Measurements from ENCODE around the gene FN3K. TPM values are rescaled to one million over a fixed set of nuclear protein-coding genes. Genes with fewer than 3 reads are reported as not detected.

Gene FN3K
- total and polyA plus RNA-seq, 2 of the 13 experiments (the other 11 are each of a cell fraction or from before 2014, with no cell fraction given): 3.5 to 12.2 TPM

DNA sequence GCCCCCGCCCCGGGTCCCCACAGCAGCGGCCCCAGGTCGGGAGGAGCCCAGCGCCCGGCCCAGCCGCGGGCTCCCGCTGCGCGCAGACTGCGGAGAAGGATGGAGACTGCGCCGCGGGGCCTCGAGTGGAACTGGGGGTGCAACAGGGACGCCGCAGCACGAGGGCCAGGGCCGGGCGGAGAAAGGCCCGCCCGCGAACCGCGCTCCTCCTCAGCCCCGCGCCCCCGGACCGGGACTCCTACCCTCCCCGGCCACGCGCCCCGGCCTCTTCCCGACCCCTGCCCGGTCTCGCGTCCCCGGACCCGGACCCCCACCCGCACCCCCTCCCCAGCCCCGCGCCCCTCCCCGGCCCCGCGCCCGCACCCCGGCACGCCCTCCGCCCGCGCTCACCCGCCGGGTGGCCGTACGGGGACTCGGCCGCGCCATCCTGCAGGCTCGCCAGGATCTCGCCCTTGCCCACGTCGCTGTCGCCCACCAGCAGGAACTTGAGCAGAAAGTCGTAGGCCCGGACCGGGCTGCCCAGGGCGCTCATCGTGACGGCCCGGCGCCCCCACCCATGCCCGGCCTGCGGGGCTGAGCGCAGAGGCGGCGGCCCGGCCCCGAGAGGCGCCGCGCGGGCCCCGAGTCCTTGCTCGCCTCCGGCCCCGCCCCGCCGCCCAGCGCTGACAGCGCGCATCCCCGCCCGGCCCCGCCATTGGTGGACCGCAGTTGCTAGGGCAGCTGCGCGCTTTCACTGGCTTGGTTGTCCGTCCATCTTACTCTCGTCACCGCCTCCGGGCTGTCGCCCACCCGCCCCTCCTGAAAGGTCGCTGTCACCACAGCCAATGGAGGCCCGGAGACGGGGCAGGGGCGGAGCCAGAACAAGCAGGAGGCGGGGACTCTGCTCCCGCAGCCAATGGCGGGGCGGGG is 37.1 kb upstream of the FN3K start, which contains the start of gene RAB40B (continued):
- TF ChIP-seq, protein P1, sequence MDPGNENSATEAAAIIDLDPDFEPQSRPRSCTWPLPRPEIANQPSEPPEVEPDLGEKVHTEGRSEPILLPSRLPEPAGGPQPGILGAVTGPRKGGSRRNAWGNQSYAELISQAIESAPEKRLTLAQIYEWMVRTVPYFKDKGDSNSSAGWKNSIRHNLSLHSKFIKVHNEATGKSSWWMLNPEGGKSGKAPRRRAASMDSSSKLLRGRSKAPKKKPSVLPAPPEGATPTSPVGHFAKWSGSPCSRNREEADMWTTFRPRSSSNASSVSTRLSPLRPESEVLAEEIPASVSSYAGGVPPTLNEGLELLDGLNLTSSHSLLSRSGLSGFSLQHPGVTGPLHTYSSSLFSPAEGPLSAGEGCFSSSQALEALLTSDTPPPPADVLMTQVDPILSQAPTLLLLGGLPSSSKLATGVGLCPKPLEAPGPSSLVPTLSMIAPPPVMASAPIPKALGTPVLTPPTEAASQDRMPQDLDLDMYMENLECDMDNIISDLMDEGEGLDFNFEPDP (CRISPR knock-in tag; conservative IDR thresholded peaks at IDR 0.05): no peak
- TF ChIP-seq, protein P2, sequence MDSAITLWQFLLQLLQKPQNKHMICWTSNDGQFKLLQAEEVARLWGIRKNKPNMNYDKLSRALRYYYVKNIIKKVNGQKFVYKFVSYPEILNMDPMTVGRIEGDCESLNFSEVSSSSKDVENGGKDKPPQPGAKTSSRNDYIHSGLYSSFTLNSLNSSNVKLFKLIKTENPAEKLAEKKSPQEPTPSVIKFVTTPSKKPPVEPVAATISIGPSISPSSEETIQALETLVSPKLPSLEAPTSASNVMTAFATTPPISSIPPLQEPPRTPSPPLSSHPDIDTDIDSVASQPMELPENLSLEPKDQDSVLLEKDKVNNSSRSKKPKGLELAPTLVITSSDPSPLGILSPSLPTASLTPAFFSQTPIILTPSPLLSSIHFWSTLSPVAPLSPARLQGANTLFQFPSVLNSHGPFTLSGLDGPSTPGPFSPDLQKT (CRISPR knock-in tag; IDR thresholded peaks at IDR 0.05; ENCODE audit: borderline replicate concordance): no peak
- TF ChIP-seq ZNF496 (CRISPR knock-in tag; IDR thresholded peaks at IDR 0.05; ENCODE audit: insufficient replicate concordance) (no peak), ZNF550 (CRISPR knock-in tag; IDR thresholded peaks at IDR 0.05; ENCODE audit: borderline replicate concordance) (no peak), ZNF230 (CRISPR knock-in tag; IDR thresholded peaks at IDR 0.05) (no peak), MEIS1 (CRISPR knock-in tag; IDR thresholded peaks at IDR 0.05; ENCODE audit: borderline replicate concordance) (no peak), YY1 (IDR thresholded peaks at IDR 0.05; ENCODE audit: insufficient read depth, insufficient replicate concordance, low read depth, low read length) (no peak), NR2C2 (CRISPR knock-in tag; IDR thresholded peaks at IDR 0.05; ENCODE audit: borderline replicate concordance) (peak; percentile 49), ZNF790 (CRISPR knock-in tag; IDR thresholded peaks at IDR 0.05; ENCODE audit: borderline replicate concordance) (no peak), HNRNPLL (IDR thresholded peaks at IDR 0.05; ENCODE audit: low read depth, low read length, poor library complexity, severe bottlenecking) (peak; percentile 94), ZNF510 (CRISPR knock-in tag; IDR thresholded peaks at IDR 0.05; ENCODE audit: low read depth) (no peak), NFYC (CRISPR knock-in tag; IDR thresholded peaks at IDR 0.05) (peak; percentile 91), ZNF839 (CRISPR knock-in tag; IDR thresholded peaks at IDR 0.05; ENCODE audit: borderline replicate concordance) (no peak), MXD4 (CRISPR knock-in tag; IDR thresholded peaks at IDR 0.05) (no peak), RBAK (CRISPR knock-in tag; IDR thresholded peaks at IDR 0.05) (no peak)
- TF ChIP-seq, protein P3, sequence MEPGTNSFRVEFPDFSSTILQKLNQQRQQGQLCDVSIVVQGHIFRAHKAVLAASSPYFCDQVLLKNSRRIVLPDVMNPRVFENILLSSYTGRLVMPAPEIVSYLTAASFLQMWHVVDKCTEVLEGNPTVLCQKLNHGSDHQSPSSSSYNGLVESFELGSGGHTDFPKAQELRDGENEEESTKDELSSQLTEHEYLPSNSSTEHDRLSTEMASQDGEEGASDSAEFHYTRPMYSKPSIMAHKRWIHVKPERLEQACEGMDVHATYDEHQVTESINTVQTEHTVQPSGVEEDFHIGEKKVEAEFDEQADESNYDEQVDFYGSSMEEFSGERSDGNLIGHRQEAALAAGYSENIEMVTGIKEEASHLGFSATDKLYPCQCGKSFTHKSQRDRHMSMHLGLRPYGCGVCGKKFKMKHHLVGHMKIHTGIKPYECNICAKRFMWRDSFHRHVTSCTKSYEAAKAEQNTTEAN (CRISPR knock-in tag; conservative IDR thresholded peaks at IDR 0.05): no peak
